Measurements from ENCODE around the gene CADM1.

Gene CADM1

GRCh38 chr11:115311949-115312348 lies 192.3 kb downstream of the CADM1 start:
- FAIRE-seq = no peak

- no peak for FAIRE-seq
Measured at GRCh38 chr11:115306689-115307088, 197.5 kb downstream of the CADM1 start.

- no peak for FAIRE-seq
Measured at GRCh38 chr11:115304774-115305472, 199.3 kb downstream of the CADM1 start.

GRCh38 chr11:115303929-115304531 lies 200.2 kb downstream of the CADM1 start:
- no peak for FAIRE-seq

GRCh38 chr11:115302946-115303703 lies 201.1 kb downstream of the CADM1 start:
- FAIRE-seq = no peak

- no peak for FAIRE-seq
Measured at GRCh38 chr11:115300660-115301428, 203.4 kb downstream of the CADM1 start.

- FAIRE-seq = no peak
Measured at GRCh38 chr11:115298300-115299012, 205.8 kb downstream of the CADM1 start.

GRCh38 chr11:115297330-115297729 lies 206.9 kb downstream of the CADM1 start:
- no peak for FAIRE-seq

GRCh38 chr11:115291325-115291724 lies 212.9 kb downstream of the CADM1 start:
- no peak for FAIRE-seq

GRCh38 chr11:115290893-115291292 lies 213.3 kb downstream of the CADM1 start:
- FAIRE-seq = no peak

- FAIRE-seq = no peak
Measured at GRCh38 chr11:115290479-115290878, 213.7 kb downstream of the CADM1 start.

- FAIRE-seq = no peak
Measured at GRCh38 chr11:115287266-115287665, 216.9 kb downstream of the CADM1 start.

- FAIRE-seq = no peak
Measured at GRCh38 chr11:115286614-115287013, 217.6 kb downstream of the CADM1 start.

GRCh38 chr11:115284773-115285172 lies 219.4 kb downstream of the CADM1 start:
- FAIRE-seq = no peak

- FAIRE-seq = no peak
Measured at GRCh38 chr11:115282923-115283322, 221.3 kb downstream of the CADM1 start.

- no peak for FAIRE-seq
Measured at GRCh38 chr11:115280775-115281174, 223.4 kb downstream of the CADM1 start.

GRCh38 chr11:115279813-115280761 lies 224.1 kb downstream of the CADM1 start:
- FAIRE-seq = no peak

- no peak for FAIRE-seq
Measured at GRCh38 chr11:115276799-115277198, 227.4 kb downstream of the CADM1 start.

- FAIRE-seq = no peak
Measured at GRCh38 chr11:115276191-115276590, 228.0 kb downstream of the CADM1 start.

GRCh38 chr11:115275045-115275444 lies 229.2 kb downstream of the CADM1 start:
- FAIRE-seq = no peak

- FAIRE-seq = no peak
Measured at GRCh38 chr11:115272925-115273324, 231.3 kb downstream of the CADM1 start.

Measured in A204.1 (cell line).